HAP-1 (cell line): ENCODE data around the gene ZMYND8.
"Not testable (repeated sequence)": the region's sequence is repeated elsewhere in the genome, so short reads cannot be mapped to it uniquely, and the experiment has no call there.

Experiments
- DNase-seq, 2 experiments: peaks; one replicate each; pipeline ENCODE4 v3.0.0-alpha.2; 2016 to 2020; ENCODE audit warnings: low spot score in 2 of 2
- H3K27me3 ChIP-seq: fragments of 250-450 bp; sonication (Bioruptor Pico); 2 replicates; pipeline ENCODE4 v1.5.1; 2020; ENCODE audit warnings: low read depth, mild to moderate bottlenecking, moderate library complexity
- H3K36me3 ChIP-seq: fragments of 250-450 bp; sonication (Bioruptor Pico); replicated peaks from 2 replicates; pipeline ENCODE4 v1.5.1; 2020; ENCODE audit warnings: mild to moderate bottlenecking
- H3K4me1 ChIP-seq: fragments of 250-450 bp; sonication (Bioruptor Pico); 2 replicates; pipeline ENCODE4 v1.5.1; 2020; ENCODE audit warnings: mild to moderate bottlenecking
- H3K4me3 ChIP-seq: fragments of 250-450 bp; sonication (Bioruptor Pico); 2 replicates; pipeline ENCODE4 v1.5.1; 2020; ENCODE audit warnings: mild to moderate bottlenecking, moderate library complexity
- H3K9me3 ChIP-seq: fragments of 250-450 bp; sonication (Bioruptor Pico); 2 replicates; pipeline ENCODE4 v1.5.1; 2020; ENCODE audit warnings: mild to moderate bottlenecking, moderate library complexity
- in situ Hi-C: fragments of 300-500 bp; cut with MboI; formaldehyde crosslinking; loops from 3 replicates; pipeline ENCODE4 v1.14.3; 2020; ENCODE audit warnings: low sequenced_read_pairs, inconsistent platforms, mixed read lengths

Gene ZMYND8

DNA sequence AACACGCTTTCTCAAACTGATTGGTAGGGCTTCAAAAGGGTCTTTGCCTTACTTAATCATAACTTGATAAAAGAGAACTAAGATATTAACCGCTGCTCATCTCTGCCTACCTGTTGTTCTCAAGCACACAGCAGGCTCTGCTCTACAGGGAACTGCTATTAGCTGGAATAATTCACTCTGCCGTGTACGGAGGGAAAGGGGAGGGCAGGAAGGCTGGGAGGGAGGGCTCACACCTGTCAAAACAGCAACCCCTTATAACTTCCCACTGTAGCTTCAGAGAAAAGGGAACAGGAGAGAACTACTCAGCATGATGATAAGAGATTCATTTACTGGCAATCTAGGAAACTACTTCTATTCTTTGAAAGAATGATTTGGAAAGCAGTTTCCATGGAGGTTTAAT lies 75.1 kb downstream of the ZMYND8 start:
- no peaks in the 10 kb centered on the region for H3K27me3 ChIP-seq
- H3K4me3 ChIP-seq: no peak overlapping the region
- peaks cover 86% of the 10 kb centered on the region for H3K36me3 ChIP-seq
- H3K9me3 ChIP-seq: no peaks in the 10 kb centered on the region
- in situ Hi-C loops: loop anchor here (25.0 kb wide), 1 partner anchor 356 kb away; no protein-coding TSS in a partner anchor
- no peak for DNase-seq
- no peaks in the 10 kb centered on the region for H3K4me1 ChIP-seq

DNA sequence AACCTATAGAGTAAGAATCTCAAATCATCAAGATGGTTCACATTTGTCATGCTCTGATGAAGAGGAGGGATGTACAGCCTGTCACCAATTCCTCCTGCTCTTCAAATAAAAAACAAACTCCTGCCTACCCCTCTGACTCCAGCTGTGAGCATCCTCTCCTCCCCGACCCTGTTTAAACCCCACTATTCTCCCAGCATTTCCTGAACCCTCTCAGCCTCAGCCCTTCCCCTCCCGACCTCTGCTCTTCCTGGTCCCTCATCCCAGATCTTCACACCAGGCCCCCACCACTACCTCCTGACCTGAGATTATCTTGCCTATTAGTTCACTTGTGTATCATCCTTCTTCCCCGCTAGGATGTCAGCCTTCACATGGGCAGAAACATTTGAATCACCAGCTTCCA lies 75.8 kb downstream of the ZMYND8 start:
- no peaks in the 10 kb centered on the region for H3K27me3 ChIP-seq
- H3K9me3 ChIP-seq: no peaks in the 10 kb centered on the region
- no peaks in the 10 kb centered on the region for H3K4me1 ChIP-seq
- in situ Hi-C loops: loop anchor here (25.0 kb wide), 1 partner anchor 357 kb away; no protein-coding TSS in a partner anchor
- peaks cover 88% of the 10 kb centered on the region for H3K36me3 ChIP-seq
- no peak overlapping the region for H3K4me3 ChIP-seq
- DNase-seq: no peak

DNA sequence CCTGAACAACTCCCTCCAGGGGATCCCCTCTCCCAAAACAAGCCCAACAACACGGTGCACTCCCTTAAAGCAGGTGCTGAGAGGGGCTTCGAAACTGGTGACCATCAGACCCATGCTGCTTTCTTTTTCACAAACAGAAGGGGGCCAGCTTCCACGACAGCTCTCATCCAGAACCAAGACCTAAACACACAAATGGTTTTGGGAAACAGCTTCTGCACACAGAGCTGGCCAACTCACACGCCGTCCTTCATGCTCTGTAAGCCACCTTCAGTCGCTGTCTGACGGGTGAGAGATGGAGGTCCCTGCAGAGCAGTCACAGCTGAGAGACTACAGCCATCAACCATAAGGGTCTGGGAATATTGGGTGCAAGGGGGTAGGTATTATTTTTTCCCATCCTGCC lies 76.3 kb downstream of the ZMYND8 start:
- no peaks in the 10 kb centered on the region for H3K27me3 ChIP-seq
- in situ Hi-C loops: loop anchor here (25.0 kb wide), 1 partner anchor 357 kb away; no protein-coding TSS in a partner anchor
- no peaks in the 10 kb centered on the region for H3K4me1 ChIP-seq
- DNase-seq: no peak
- H3K9me3 ChIP-seq: no peaks in the 10 kb centered on the region
- H3K4me3 ChIP-seq: no peak overlapping the region
- H3K36me3 ChIP-seq: peaks cover 85% of the 10 kb centered on the region

DNA sequence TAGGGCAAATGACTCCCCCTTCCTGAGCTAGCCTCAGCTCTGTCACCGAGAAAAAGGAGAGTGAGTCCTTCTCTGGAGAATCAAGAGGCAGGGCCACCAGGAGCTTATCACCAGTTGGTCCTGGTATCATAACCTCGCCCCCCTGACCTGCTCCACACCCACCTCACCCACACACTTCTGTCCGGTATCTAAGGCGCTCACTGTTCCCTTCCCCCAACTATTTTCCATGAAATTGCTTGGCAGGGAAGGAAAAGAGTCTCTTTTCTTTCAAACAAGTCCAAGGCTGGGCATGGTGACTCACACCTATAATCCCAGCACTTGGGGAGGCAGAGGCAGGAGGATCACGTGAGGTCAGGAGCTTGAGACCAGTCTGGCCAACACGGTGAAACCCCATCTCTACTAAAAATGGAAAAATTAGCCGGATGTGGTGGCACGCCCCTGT lies 77.6 kb downstream of the ZMYND8 start:
- Histone ChIP-seq H3K27me3 (no peaks in the 10 kb centered on the region), H3K36me3 (peaks cover 74% of the 10 kb centered on the region), H3K4me1 (no peaks in the 10 kb centered on the region), H3K4me3 (no peak overlapping the region), H3K9me3 (no peaks in the 10 kb centered on the region)
- no peak for DNase-seq
- in situ Hi-C loops: loop anchor here (5.0 to 25.0 kb wide), 2 partner anchors 103 to 358 kb away; no protein-coding TSS in a partner anchor

DNA sequence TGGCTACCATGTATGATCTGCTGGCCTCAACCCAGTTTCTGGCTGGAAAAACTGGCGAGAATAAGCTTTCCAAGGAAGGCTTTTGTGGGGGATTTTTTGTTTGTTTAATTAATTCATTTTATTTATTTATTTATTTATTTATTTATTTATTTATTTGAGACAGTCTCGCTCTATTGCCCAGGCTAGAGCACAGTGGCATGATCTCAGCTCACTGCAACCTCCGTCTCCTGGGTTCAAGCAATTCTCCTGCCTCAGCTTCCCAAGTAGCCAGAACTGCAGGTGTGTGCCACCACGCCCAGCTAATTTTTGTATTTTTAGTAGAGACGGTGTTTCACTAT lies 79.0 kb downstream of the ZMYND8 start:
- peaks cover 73% of the 10 kb centered on the region for H3K36me3 ChIP-seq
- H3K27me3 ChIP-seq, H3K4me1 ChIP-seq, H3K9me3 ChIP-seq, DNase-seq, H3K4me3 ChIP-seq: not testable (repeated sequence)
- in situ Hi-C loops: loop anchor here (5.0 to 25.0 kb wide), 2 partner anchors 105 to 360 kb away; no protein-coding TSS in a partner anchor

DNA sequence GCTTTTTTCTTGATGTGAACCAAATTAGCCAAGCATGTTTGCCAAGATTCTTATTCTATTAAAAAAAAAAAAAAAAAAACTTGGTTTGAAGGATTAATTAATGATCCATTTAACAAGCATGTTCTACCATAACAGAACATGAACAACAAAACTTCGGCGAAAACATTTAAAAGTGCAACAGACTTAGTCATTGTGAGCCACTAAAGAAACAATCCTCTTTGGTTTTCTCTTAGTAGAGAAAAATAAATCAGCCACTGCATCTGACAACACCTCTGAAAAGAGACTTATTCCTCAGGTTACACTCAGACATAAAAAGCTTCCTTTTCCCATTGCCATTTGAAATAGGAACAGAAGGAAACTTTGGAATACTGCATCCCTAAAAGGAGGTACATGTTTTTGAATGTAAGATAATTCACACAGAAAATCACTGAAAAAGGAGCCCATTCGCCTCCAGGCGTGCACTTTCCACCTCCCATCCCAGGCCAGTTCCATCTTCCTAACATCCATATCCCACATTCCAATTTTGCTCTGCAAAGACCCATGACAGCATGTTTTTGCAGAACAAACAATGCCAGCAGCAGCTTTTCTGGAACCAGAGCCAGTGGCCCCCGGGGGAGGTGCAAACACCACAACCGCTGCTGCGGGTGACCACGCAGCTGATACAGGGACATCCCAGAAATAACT lies 79.5 kb downstream of the ZMYND8 start:
- Histone ChIP-seq H3K4me3 (no peak overlapping the region), H3K4me1 (no peaks in the 10 kb centered on the region), H3K36me3 (peaks cover 73% of the 10 kb centered on the region), H3K9me3 (no peaks in the 10 kb centered on the region), H3K27me3 (no peaks in the 10 kb centered on the region)
- DNase-seq: no peak
- in situ Hi-C loops: loop anchor here (5.0 to 25.0 kb wide), 2 partner anchors 105 to 360 kb away; no protein-coding TSS in a partner anchor

DNA sequence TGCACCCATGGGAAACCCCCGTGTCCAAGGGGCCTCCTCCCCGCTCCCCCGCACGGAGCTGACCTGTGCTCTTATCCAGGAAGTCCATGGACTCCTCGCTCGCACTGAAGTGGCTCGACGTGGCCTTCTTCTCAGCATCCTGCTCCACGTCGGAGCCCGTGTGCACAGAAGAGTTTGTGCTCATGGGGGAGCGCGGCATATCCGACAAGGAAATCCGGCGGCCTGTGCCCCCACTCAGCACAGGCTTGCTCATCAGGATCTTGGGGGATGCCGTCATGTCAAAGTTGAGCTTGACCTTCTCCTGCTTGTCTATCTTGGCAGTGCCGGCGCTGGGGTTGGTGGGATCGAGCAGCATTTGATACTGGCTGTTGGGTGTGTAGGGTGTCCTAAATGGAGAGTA lies 80.2 kb downstream of the ZMYND8 start:
- no peak for DNase-seq
- Histone ChIP-seq H3K4me1 (no peaks in the 10 kb centered on the region), H3K4me3 (no peak overlapping the region), H3K27me3 (no peaks in the 10 kb centered on the region), H3K9me3 (no peaks in the 10 kb centered on the region), H3K36me3 (peaks cover 71% of the 10 kb centered on the region)
- in situ Hi-C loops: loop anchor here (5.0 to 25.0 kb wide), 2 partner anchors 106 to 361 kb away; no protein-coding TSS in a partner anchor

DNA sequence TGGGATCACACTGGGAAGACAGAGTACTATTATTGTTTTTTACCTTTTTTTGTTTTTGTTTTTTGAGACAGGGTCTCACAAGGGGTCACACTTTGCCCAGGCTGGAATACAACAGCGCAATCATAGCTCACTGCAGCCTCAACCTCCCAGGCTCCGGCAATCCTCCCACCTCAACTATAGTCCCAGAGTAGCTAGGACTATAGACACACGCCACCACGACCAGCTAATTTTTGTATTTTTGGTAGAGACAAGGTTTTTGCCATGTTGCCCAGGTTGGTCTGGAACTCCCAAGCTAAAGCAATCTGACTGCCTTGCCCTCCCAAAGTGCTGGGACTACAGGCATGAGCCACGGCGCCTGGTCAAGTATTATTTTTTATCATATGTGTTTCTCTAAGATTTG lies 81.0 kb downstream of the ZMYND8 start:
- H3K4me1 ChIP-seq: no peaks in the 10 kb centered on the region
- H3K36me3 ChIP-seq: peaks cover 67% of the 10 kb centered on the region
- in situ Hi-C loops: loop anchor here (5.0 to 25.0 kb wide), 2 partner anchors 107 to 362 kb away; no protein-coding TSS in a partner anchor

DNA sequence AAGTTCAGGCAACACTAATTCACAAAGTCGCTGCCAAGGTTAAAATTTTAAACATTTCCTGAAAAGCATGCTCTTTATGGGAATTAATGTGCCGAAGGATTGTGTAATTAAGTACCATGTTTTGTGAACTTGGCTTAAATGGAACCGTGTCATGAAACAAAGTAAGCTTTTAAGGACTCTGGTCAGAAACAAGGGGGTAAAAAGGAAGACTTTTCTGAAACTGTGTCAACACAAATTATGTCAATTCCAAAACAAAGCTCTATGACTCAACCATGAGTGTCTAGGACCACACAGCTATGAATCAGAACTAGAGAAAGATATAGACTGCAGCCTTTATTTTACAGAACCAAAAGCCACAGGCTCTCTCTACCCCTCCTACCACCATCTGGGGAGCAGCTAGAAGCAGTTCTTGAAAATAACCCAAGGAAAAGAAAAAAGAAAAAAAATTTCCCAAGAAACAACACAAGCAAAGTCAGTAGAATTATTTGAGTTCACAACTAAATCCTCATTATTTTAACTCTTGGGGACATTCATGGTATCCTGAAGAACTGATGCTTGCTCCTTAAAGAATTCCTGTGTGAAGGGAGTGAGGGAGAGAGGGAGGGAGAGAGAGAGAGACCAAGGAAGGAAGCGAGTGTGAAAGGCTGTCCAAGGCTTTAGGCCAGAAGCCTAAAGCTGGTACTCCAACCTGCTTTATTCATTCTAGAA lies 81.9 kb downstream of the ZMYND8 start:
- H3K36me3 ChIP-seq: peaks cover 66% of the 10 kb centered on the region
- no peak for DNase-seq
- no peaks in the 10 kb centered on the region for H3K27me3 ChIP-seq
- no peak overlapping the region for H3K4me3 ChIP-seq
- H3K4me1 ChIP-seq: no peaks in the 10 kb centered on the region
- no peaks in the 10 kb centered on the region for H3K9me3 ChIP-seq
- in situ Hi-C loops: loop anchor here (5.0 to 25.0 kb wide), 2 partner anchors 108 to 363 kb away; no protein-coding TSS in a partner anchor

More for the DNA sequence above, 81.0 kb downstream of the ZMYND8 start:
- no peaks in the 10 kb centered on the region for H3K9me3 ChIP-seq
- no peak for DNase-seq
- H3K27me3 ChIP-seq: no peaks in the 10 kb centered on the region
- no peak overlapping the region for H3K4me3 ChIP-seq

DNA sequence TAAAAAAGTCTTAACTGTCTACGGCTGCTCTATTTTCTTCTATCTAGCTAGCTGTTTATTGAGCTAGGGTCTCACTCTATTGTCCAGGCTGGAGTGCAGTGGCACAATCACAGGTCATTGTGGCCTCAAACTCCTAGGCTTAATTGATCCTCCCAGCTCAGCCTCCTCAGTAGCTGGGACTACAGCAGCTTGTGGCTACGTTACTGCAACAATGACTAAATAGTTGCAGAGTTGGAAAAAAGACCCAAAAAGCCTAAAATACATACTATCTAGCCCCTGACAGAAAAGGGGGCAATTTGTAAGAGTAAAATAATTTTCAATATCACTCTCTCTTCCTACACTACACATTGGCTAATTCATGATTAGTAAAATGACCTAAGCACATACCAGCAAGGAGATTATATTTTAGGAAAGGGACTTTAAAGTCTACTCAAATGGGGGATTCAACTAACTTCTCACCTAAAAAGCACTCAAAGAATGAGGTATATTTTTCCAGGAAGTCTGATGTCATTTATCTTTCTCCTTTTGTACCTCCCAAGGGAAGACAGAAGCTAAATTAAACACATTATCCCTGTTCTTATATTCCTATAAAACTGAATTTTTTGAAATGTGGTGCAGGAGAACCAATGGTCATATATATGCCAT lies 82.8 kb downstream of the ZMYND8 start:
- H3K27me3 ChIP-seq: no peaks in the 10 kb centered on the region
- no peaks in the 10 kb centered on the region for H3K9me3 ChIP-seq
- no peaks in the 10 kb centered on the region for H3K4me1 ChIP-seq
- peaks cover 68% of the 10 kb centered on the region for H3K36me3 ChIP-seq
- DNase-seq: no peak
- no peak overlapping the region for H3K4me3 ChIP-seq
- in situ Hi-C loops: no loop called here

DNA sequence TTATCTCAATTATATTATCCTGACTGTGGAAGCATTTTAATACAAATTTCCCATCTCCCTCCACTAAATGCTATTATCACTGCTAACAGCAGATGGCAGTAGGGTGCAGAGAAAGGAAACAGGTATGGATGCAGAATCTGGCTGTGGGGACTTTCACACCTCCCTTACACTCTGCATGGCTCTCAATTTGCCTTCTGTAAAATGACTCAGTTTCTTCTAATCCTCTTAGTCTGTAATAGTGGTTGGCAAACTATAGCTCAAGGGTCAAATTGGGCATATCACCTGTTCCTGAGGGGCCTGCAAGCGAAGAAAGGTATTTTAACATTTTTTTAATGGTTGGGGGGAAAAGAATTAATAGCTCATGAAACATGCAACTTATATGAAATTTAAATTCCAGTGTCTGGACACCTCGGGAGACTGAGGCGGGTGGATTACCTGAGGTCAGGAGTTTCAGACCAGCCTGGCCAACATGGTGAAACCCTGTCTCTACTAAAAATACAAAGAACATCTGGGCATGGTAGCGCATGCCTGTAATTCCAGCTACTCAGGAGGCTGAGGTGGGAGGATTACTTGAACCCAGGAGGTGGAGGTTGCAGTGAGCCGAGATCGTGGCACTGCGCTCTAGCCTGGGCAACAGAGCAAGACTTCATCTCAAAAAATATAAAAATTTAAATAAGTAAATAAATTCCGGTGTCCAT lies 83.5 kb downstream of the ZMYND8 start:
- in situ Hi-C loops: no loop called here
- no peaks in the 10 kb centered on the region for H3K9me3 ChIP-seq
- no peaks in the 10 kb centered on the region for H3K27me3 ChIP-seq
- no peak overlapping the region for H3K4me3 ChIP-seq
- peaks cover 66% of the 10 kb centered on the region for H3K36me3 ChIP-seq
- peak; percentile 69 to 70 for DNase-seq
- no peaks in the 10 kb centered on the region for H3K4me1 ChIP-seq

DNA sequence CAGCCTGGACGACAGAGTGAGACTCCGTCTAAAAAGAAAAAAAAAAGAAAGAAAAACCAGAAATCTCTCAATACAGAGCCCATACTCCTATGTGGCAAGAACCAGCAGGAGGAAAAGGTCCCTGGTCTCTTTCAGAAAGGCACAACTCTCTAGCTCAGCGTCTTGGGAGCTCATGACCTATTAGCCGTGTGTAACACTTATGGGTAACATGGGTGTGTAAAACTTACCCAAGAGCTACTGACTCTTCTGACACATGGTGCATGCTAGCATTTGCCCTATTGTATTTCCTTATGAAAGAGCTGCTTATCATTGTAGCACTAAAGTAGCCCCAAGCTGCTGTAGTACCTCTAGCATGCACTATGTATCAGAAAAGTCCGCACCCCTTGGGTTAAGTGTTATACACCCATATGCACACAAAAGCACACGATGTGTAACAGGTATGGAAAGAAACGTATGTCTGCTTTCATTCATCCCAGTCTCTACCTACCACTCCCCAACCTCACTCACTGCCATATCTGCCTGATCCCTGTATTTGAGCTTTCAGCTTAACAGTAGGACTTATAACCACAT lies 85.4 kb downstream of the ZMYND8 start:
- Histone ChIP-seq H3K9me3 (no peaks in the 10 kb centered on the region), H3K27me3 (no peaks in the 10 kb centered on the region), H3K36me3 (peaks cover 54% of the 10 kb centered on the region), H3K4me3 (no peak overlapping the region), H3K4me1 (no peaks in the 10 kb centered on the region)
- in situ Hi-C loops: no loop called here
- no peak for DNase-seq
